Measurements from ENCODE around the gene ZNF654.

Gene ZNF654

DNA sequence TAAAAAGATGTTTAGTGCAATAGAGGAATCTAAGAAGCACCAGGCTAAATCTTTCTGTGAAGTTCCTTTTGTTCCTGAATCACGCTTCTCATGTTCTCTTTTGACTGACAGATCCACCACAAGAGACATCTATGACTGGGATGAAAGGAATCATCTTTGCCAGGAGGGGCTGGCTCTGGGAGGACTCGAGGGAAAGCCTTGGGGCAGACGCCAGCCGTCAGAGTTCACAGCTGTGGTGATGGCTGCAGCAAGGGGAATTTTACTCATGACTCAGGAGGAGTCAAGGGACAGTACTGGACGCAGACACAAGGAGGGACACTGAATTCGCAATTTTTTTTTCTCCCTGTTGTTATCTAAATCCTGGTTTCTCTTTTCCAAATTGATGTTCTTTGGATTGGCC is 129.4 kb downstream of the ZNF654 start:
- no peak for DNase-seq
- no peaks in the 10 kb centered on the region for H3K4me1 ChIP-seq
- TF ChIP-seq, protein P1, sequence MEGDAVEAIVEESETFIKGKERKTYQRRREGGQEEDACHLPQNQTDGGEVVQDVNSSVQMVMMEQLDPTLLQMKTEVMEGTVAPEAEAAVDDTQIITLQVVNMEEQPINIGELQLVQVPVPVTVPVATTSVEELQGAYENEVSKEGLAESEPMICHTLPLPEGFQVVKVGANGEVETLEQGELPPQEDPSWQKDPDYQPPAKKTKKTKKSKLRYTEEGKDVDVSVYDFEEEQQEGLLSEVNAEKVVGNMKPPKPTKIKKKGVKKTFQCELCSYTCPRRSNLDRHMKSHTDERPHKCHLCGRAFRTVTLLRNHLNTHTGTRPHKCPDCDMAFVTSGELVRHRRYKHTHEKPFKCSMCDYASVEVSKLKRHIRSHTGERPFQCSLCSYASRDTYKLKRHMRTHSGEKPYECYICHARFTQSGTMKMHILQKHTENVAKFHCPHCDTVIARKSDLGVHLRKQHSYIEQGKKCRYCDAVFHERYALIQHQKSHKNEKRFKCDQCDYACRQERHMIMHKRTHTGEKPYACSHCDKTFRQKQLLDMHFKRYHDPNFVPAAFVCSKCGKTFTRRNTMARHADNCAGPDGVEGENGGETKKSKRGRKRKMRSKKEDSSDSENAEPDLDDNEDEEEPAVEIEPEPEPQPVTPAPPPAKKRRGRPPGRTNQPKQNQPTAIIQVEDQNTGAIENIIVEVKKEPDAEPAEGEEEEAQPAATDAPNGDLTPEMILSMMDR (IDR thresholded peaks at IDR 0.05; ENCODE audit: low read depth, low read length): no peak
- peak overlapping the region; percentile 10; the same call in 1 of the 2 replicates for H3K4me3 ChIP-seq (ENCODE audit: low read depth, low read length)
- H3K9me3 ChIP-seq: no peaks in the 10 kb centered on the region
- H3K36me3 ChIP-seq: no peaks in the 10 kb centered on the region
- H3K27me3 ChIP-seq: 0 out of 2 replicates have a peak, but pooled peaks cover 3% of the 10 kb centered on the region

DNA sequence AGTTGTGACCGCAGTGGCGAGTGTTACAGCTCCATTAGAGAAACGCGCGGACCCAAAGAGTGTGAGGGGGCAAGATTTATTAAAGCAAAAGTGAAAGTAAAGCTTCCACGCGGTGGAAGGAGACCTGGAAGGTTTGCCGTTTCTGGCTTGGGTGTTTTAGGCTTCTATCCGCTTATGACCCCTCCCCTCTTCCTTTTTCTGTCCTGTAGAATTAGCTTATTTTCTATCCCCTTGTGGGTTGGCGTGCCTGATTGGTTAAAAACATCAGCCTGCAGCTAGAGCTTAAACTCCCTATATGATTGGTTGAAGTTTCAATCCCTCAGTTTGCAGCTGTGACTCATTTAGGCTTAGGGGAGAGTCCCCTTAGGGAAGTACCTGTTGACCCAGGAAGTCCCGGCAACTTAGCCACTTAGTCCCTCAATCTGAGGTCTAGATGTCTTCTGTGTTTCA is 130.3 kb downstream of the ZNF654 start:
- TF ChIP-seq, protein P1 (IDR thresholded peaks at IDR 0.05; ENCODE audit: low read depth, low read length): no peak
- Histone ChIP-seq H3K27me3 (0 out of 2 replicates have a peak, but pooled peaks cover 4% of the 10 kb centered on the region), H3K4me1 (no peaks in the 10 kb centered on the region), H3K36me3 (no peaks in the 10 kb centered on the region), H3K9me3 (no peaks in the 10 kb centered on the region), H3K4me3 (ENCODE audit: low read depth, low read length) (peak overlapping the region; percentile 61)
- no peak for DNase-seq

DNA sequence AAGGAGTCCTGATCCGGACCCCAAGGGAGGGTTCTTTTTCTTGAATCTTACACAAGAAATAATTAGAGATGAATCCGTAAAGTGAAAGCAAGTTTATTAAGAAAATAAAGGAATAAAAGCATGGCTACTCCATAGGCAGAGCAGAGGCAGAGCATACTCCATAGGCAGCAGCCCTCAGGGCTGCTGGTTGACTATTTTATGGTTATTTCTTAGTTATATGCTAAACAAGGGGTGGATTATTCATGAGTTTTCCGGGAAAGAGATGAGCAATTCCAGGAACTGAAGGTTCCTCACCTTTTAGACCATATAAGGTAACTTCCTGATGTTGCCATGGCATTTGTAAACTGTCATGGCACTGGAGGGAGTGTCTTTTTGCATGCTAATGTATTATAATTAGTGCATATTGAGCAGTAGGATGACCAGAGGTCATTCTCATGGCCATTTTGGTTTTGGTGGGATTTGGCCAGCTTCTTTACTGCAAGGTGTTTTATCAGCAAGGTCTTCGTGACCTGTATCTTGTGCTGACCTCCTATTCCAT is 132.9 kb downstream of the ZNF654 start:
- H3K4me3 ChIP-seq (ENCODE audit: low read depth, low read length): no peak overlapping the region
- H3K9me3 ChIP-seq: no peaks in the 10 kb centered on the region
- DNase-seq: no peak
- H3K4me1 ChIP-seq: no peaks in the 10 kb centered on the region
- H3K36me3 ChIP-seq: no peaks in the 10 kb centered on the region
- TF ChIP-seq, protein P1 (IDR thresholded peaks at IDR 0.05; ENCODE audit: low read depth, low read length): no peak
- H3K27me3 ChIP-seq: peaks cover 16% of the 10 kb centered on the region; the same call in 1 of the 2 replicates

DNA sequence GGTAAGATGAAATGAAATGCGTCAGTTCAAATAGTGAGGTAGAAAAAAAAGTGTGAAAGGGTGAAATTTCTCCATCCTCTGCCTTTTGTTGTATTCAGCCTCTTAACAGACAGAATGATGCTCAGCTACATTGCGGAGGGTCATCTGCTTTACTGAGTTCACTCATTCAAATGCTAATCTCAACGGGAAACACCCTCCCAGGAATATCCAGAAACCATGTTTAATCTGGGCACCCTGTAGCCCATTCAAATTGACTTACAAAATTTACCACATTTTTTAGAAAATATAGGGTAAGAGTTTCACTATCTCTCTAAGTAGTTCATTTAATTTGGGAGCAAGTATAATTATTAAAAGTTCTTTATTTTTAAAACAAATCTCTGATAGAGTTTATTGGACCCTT is 133.6 kb downstream of the ZNF654 start:
- H3K9me3 ChIP-seq: no peaks in the 10 kb centered on the region
- no peak overlapping the region for H3K4me3 ChIP-seq (ENCODE audit: low read depth, low read length)
- H3K4me1 ChIP-seq: no peaks in the 10 kb centered on the region
- no peaks in the 10 kb centered on the region for H3K36me3 ChIP-seq
- peaks cover 17% of the 10 kb centered on the region; the same call in 1 of the 2 replicates for H3K27me3 ChIP-seq
- TF ChIP-seq, protein P1 (IDR thresholded peaks at IDR 0.05; ENCODE audit: low read depth, low read length): no peak
- DNase-seq: no peak
